ENCODE results near the gene ZNRF3. TPM values are rescaled to one million over a fixed set of nuclear protein-coding genes. Genes with fewer than 3 reads are reported as not detected.
"Not testable (repeated sequence)": the region's sequence is repeated elsewhere in the genome, so short reads cannot be mapped to it uniquely, and the experiment has no call there.

ZNRF3 gene
- total RNA-seq, 6 donors from 2014 or later, result 11.4 to 16.9 (median 14.4) TPM

- DNase-seq (no peak), ATAC-seq (ENCODE audit: low FRiP score in 2 of 2) (no peak)
- WGBS, 2 donors, result 68 to 89% methylated on average over 2 of the region's 2 CpGs
- no peaks in the 10 kb centered on the region for H3K4me1 ChIP-seq
- H3K36me3 ChIP-seq, result no peaks in the 10 kb centered on the region
- no peak for TF ChIP-seq POLR2A (IDR thresholded peaks at IDR 0.05)
- no peak for TF ChIP-seq POLR2AphosphoS5 (IDR thresholded peaks at IDR 0.05)
- TF ChIP-seq EP300 (IDR thresholded peaks at IDR 0.05), result no peak
- TF ChIP-seq CTCF (IDR thresholded peaks at IDR 0.05), result no peak
- H3K27me3 ChIP-seq, result no peaks in the 10 kb centered on the region
- H3K27ac ChIP-seq, result no peak overlapping the region
- H3K9me3 ChIP-seq, result peaks cover 0 to 14% (median 12%) of the 10 kb centered on the region in 4 donors
- no peak overlapping the region for H3K4me3 ChIP-seq
Measured at GRCh38 chr22:28843633-28844032, 39.7 kb upstream of the ZNRF3 start.

- ATAC-seq (ENCODE audit: low FRiP score in 2 of 2); H3K27ac ChIP-seq; H3K4me1 ChIP-seq; H3K36me3 ChIP-seq; DNase-seq; H3K27me3 ChIP-seq; H3K4me3 ChIP-seq: not testable (repeated sequence)
- WGBS, 2 donors, result 94 to 95% methylated on average over 2 of the region's 2 CpGs
- peaks cover 0 to 14% (median 12%) of the 10 kb centered on the region in 4 donors for H3K9me3 ChIP-seq
Measured at GRCh38 chr22:28844277-28844676, 39.1 kb upstream of the ZNRF3 start.

- Histone ChIP-seq H3K27me3 (no peaks in the 10 kb centered on the region), H3K9me3 (peaks cover 0 to 14% (median 12%) of the 10 kb centered on the region in 4 donors), H3K4me3 (no peak overlapping the region), H3K36me3 (no peaks in the 10 kb centered on the region), H3K27ac (no peak overlapping the region), H3K4me1 (no peaks in the 10 kb centered on the region)
- DNase-seq, result no peak
- WGBS, 2 donors, result 92 to 98% methylated on average over 2 of the region's 2 CpGs
- TF ChIP-seq POLR2AphosphoS5 (IDR thresholded peaks at IDR 0.05) (no peak), POLR2A (IDR thresholded peaks at IDR 0.05) (no peak), CTCF (IDR thresholded peaks at IDR 0.05) (no peak), EP300 (IDR thresholded peaks at IDR 0.05) (no peak)
- ATAC-seq (ENCODE audit: low FRiP score in 2 of 2), result no peak
Measured at GRCh38 chr22:28846994-28847393, 36.4 kb upstream of the ZNRF3 start.

- Histone ChIP-seq H3K9me3 (no peaks in the 10 kb centered on the region), H3K36me3 (no peaks in the 10 kb centered on the region), H3K27me3 (no peaks in the 10 kb centered on the region), H3K27ac (no peak overlapping the region), H3K4me1 (no peaks in the 10 kb centered on the region), H3K4me3 (no peak overlapping the region)
- peak in 1 of 2 donors; percentile 31 for DNase-seq
- ATAC-seq (ENCODE audit: low FRiP score in 2 of 2), result peak; percentile 78 to 86
- TF ChIP-seq EP300 (IDR thresholded peaks at IDR 0.05) (no peak), POLR2A (IDR thresholded peaks at IDR 0.05) (no peak), CTCF (IDR thresholded peaks at IDR 0.05) (peak; percentile 85 to 95 (median 92)), POLR2AphosphoS5 (IDR thresholded peaks at IDR 0.05) (no peak)
- 23 to 24% methylated on average over 6 of the region's 6 CpGs for WGBS, 2 donors
Measured at GRCh38 chr22:28855355-28856094, 27.8 kb upstream of the ZNRF3 start.

- 85 to 94% methylated on average over 1 of the region's 1 CpG for WGBS, 2 donors
- ATAC-seq (ENCODE audit: low FRiP score in 2 of 2) (peak; percentile 12 to 16), DNase-seq (no peak)
- H3K4me1 ChIP-seq, result no peaks in the 10 kb centered on the region
- no peak overlapping the region for H3K4me3 ChIP-seq
- H3K36me3 ChIP-seq, result no peaks in the 10 kb centered on the region
- TF ChIP-seq POLR2AphosphoS5 (IDR thresholded peaks at IDR 0.05) (no peak), POLR2A (IDR thresholded peaks at IDR 0.05) (no peak), CTCF (IDR thresholded peaks at IDR 0.05) (no peak), EP300 (IDR thresholded peaks at IDR 0.05) (no peak)
- no peaks in the 10 kb centered on the region for H3K27me3 ChIP-seq
- H3K9me3 ChIP-seq, result no peaks in the 10 kb centered on the region
- no peak overlapping the region for H3K27ac ChIP-seq
Measured at GRCh38 chr22:28856095-28856455, 27.3 kb upstream of the ZNRF3 start.

Data from upper lobe of left lung (tissue), 6 donors.